Hepatic stellate cell (primary cell): Measurements from ENCODE around the gene TRIM75.
"Not testable (repeated sequence)": the region's sequence is repeated elsewhere in the genome, so short reads cannot be mapped to it uniquely, and the experiment has no call there.

Experiments
- DNase-seq: peaks from one replicate; pipeline ENCODE4 v3.0.0; 2011; ENCODE audit warnings: low spot score

TRIM75 gene

GRCh38 chr4:165053645-165054044, at the start of gene TRIM75:
Gene TRIM75, plus strand, starts transcription at chr4:165053866. Its CDS starts 5,282 bp downstream, at chr4:165059148.
- DNase-seq = no peak

GRCh38 chr4:165005352-165005925, 48.2 kb upstream of the TRIM75 start:
- no peak for DNase-seq

GRCh38 chr4:165006456-165006855, 47.2 kb upstream of the TRIM75 start:
- no peak for DNase-seq

GRCh38 chr4:165006886-165007285, 46.8 kb upstream of the TRIM75 start:
- DNase-seq = no peak

- DNase-seq = no peak
These were observed 44.0 kb upstream of the TRIM75 start for GRCh38 chr4:165009493-165010227.

GRCh38 chr4:165010487-165010886, 43.2 kb upstream of the TRIM75 start:
- no peak for DNase-seq

GRCh38 chr4:165010991-165011390, 42.7 kb upstream of the TRIM75 start:
- DNase-seq = no peak

GRCh38 chr4:165011403-165011802, 42.3 kb upstream of the TRIM75 start:
- DNase-seq = no peak

GRCh38 chr4:165013691-165014090, 40.0 kb upstream of the TRIM75 start:
- no peak for DNase-seq

- no peak for DNase-seq
These were observed 36.7 kb upstream of the TRIM75 start for GRCh38 chr4:165016971-165017370.

- not testable (repeated sequence) for DNase-seq
These were observed 33.7 kb upstream of the TRIM75 start for GRCh38 chr4:165019995-165020394.

- DNase-seq = not testable (repeated sequence)
These were observed 27.9 kb upstream of the TRIM75 start for GRCh38 chr4:165025782-165026181.

- no peak for DNase-seq
These were observed 25.8 kb upstream of the TRIM75 start for GRCh38 chr4:165027762-165028402.

GRCh38 chr4:165031436-165032211, 22.0 kb upstream of the TRIM75 start, which contains the start of gene TRIM60:
Gene TRIM60, plus strand, starts transcription at chr4:165031999. Its CDS starts 8,074 bp downstream, at chr4:165040073.
- no peak for DNase-seq

GRCh38 chr4:165048170-165048569, 5.5 kb upstream of the TRIM75 start:
- DNase-seq = no peak

- DNase-seq = no peak
These were observed 1.0 kb upstream of the TRIM75 start for GRCh38 chr4:165052627-165053026.

- no peak for DNase-seq
These were observed 1.9 kb downstream of the TRIM75 start for GRCh38 chr4:165055601-165056000.

- DNase-seq = no peak
These were observed 5.0 kb downstream of the TRIM75 start for GRCh38 chr4:165058666-165059065.

GRCh38 chr4:165059386-165059785, 5.7 kb downstream of the TRIM75 start:
- DNase-seq = no peak

GRCh38 chr4:165060938-165061337, 7.3 kb downstream of the TRIM75 start:
- DNase-seq = no peak

GRCh38 chr4:165070560-165070959, 16.9 kb downstream of the TRIM75 start:
- no peak for DNase-seq

GRCh38 chr4:165073346-165073745, 19.7 kb downstream of the TRIM75 start:
- not testable (repeated sequence) for DNase-seq
